ENCODE measurements around the gene DNAJC16. TPM values are rescaled to one million over a fixed set of nuclear protein-coding genes. Genes with fewer than 3 reads are reported as not detected.

The DNAJC16 gene
- total RNA-seq, 1 experiment from 2014 or later: 20.7 TPM

DNA sequence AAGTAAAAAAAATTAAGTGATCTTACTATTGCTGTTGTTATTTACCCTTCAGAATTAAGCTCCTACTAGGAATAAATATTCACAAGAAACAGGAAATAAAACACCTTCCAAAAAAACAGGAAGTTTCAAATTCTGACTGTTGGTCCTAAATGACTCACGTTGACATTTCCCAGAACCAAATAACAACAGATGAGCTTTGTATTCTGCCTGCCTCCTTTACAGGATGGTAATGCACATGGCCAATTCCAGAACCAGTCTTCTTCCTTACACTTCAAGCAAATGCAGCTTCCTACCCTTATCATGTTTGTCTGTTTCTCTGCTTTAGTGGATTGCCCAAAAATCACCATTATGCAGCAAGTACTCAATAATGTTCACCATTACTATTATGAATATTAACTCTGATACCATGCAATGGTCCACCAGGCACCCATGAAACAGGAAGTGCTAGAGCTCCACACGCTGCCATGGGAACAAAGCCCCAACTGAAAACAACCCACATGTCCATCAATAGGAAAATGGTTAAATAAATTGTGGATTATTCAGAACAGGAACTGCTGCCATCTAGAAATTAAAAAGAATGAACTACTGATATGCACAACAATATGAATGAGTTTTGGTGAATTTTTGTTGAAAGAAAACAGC is 11.5 kb upstream of the DNAJC16 start:
- H3K27ac ChIP-seq (ENCODE audit: insufficient read length, low read depth, low read length): no peak overlapping the region
- no peak overlapping the region for H3K18ac ChIP-seq (ENCODE audit: insufficient read length, low read depth, low read length)
- no peaks in the 10 kb centered on the region for H4K20me1 ChIP-seq (ENCODE audit: control insufficient read depth, insufficient read depth, insufficient read length)
- H3K79me2 ChIP-seq (ENCODE audit: insufficient read depth, low read length): no peaks in the 10 kb centered on the region
- H3K4me2 ChIP-seq (ENCODE audit: insufficient read depth, insufficient read length, low read length): no peak overlapping the region
- no peaks in the 10 kb centered on the region for H3K23me2 ChIP-seq (ENCODE audit: insufficient read length, low read depth, low read length, poor library complexity, severe bottlenecking)
- WGBS (ENCODE audit: extremely low coverage, insufficient read length, low lambda C conversion rate): no CpG with 5 or more reads among the region's 2 CpGs
- H2AFZ ChIP-seq (ENCODE audit: low read length): no peak overlapping the region
- H3K23ac ChIP-seq (ENCODE audit: insufficient read length, low read depth, low read length): no peak overlapping the region
- peaks cover 2% of the 10 kb centered on the region; the same call in 1 of the 2 replicates for H3K4me1 ChIP-seq (ENCODE audit: insufficient read depth, low read length)
- peaks cover 11 to 20% of the 10 kb centered on the region in 2 experiments for H3K4me1 Mint-ChIP-seq
- H3K9me3 ChIP-seq (ENCODE audit: control insufficient read depth, low read depth, low read length): no peaks in the 10 kb centered on the region
- H3K79me1 ChIP-seq (ENCODE audit: insufficient read depth, low read depth, low read length, poor library complexity, severe bottlenecking): no peaks in the 10 kb centered on the region
- no peak overlapping the region for H3K4me3 Mint-ChIP-seq
- H3K9me3 Mint-ChIP-seq: no peaks in the 10 kb centered on the region
- no peak overlapping the region for H2BK15ac ChIP-seq (ENCODE audit: low read depth, low read length)
- TF ChIP-seq, protein P1, sequence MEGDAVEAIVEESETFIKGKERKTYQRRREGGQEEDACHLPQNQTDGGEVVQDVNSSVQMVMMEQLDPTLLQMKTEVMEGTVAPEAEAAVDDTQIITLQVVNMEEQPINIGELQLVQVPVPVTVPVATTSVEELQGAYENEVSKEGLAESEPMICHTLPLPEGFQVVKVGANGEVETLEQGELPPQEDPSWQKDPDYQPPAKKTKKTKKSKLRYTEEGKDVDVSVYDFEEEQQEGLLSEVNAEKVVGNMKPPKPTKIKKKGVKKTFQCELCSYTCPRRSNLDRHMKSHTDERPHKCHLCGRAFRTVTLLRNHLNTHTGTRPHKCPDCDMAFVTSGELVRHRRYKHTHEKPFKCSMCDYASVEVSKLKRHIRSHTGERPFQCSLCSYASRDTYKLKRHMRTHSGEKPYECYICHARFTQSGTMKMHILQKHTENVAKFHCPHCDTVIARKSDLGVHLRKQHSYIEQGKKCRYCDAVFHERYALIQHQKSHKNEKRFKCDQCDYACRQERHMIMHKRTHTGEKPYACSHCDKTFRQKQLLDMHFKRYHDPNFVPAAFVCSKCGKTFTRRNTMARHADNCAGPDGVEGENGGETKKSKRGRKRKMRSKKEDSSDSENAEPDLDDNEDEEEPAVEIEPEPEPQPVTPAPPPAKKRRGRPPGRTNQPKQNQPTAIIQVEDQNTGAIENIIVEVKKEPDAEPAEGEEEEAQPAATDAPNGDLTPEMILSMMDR (conservative IDR thresholded peaks at IDR 0.05): no peak
- no peak overlapping the region for H2BK5ac ChIP-seq (ENCODE audit: insufficient read length, low read length)
- H3K4ac ChIP-seq (ENCODE audit: low read depth, low read length): no peak overlapping the region
- peaks cover 15 to 48% (median 22%) of the 10 kb centered on the region in 3 experiments; a peak in 6 of 7 replicates for H3K36me3 Mint-ChIP-seq (ENCODE audit: insufficient read depth in 1 of 3, low read depth in 3 of 3)
- no peak overlapping the region for H2AK5ac ChIP-seq (ENCODE audit: insufficient read length, low read length)
- H3K27me3 ChIP-seq (ENCODE audit: insufficient read depth, low read length): no peaks in the 10 kb centered on the region
- no peaks in the 10 kb centered on the region for H3K27me3 Mint-ChIP-seq (ENCODE audit: low read depth)
- no peak overlapping the region for H2BK120ac ChIP-seq (ENCODE audit: low read depth, low read length, poor library complexity, severe bottlenecking)
- H3K56ac ChIP-seq (ENCODE audit: insufficient read length, low read depth, low read length): no peak overlapping the region
- no peak overlapping the region for H2BK12ac ChIP-seq (ENCODE audit: insufficient read length, low read depth, low read length)
- no peak for DNase-seq
- H4K5ac ChIP-seq (ENCODE audit: insufficient read length, low read depth, low read length): no peak overlapping the region
- no peak overlapping the region for H3K14ac ChIP-seq (ENCODE audit: insufficient read depth, low read length)
- no peak overlapping the region for H3T11ph ChIP-seq (ENCODE audit: low read length)
- H4K91ac ChIP-seq (ENCODE audit: insufficient read length, low read depth, low read length): no peak overlapping the region
- no peak overlapping the region for H2BK20ac ChIP-seq (ENCODE audit: low read depth, low read length, poor library complexity, severe bottlenecking)
- H3K9ac ChIP-seq (ENCODE audit: extremely low read depth, insufficient read length, low read length): no peak overlapping the region
- H4K8ac ChIP-seq (replicated peaks; ENCODE audit: insufficient read length, low read depth, low read length): no peak overlapping the region
- no peak overlapping the region; a peak in 1 of 7 replicates for H3K27ac Mint-ChIP-seq

Measured in H9 (cell line).